Right lobe of liver (tissue), 4 donors: ENCODE measurements around the gene KDM8.

ENCODE experiments used
- CTCF ChIP-seq, 4 donors: fragments of 200-600 bp in 3 of 4; fragments of 450-650 bp in 1 of 4; IDR thresholded peaks; one replicate each; pipeline versions ENCODE4 v1.5.1 to v1.8.0; 2016 to 2022; ENCODE audit warnings: antibody characterized with exemption in 4 of 4, mild to moderate bottlenecking in 2 of 4
- POLR2A ChIP-seq: fragments of 450-650 bp; IDR thresholded peaks from one replicate; pipeline ENCODE4 v1.6.1; 2017; ENCODE audit warnings: antibody characterized with exemption, mild to moderate bottlenecking
- donor health status: DM: no; HTN: no; CAD: no.
- donor health status: DM: no; HTN: no; CAD: no.
- donor health status: DM: no; HTN: yes; CAD: no.

GRCh38 chr16:27214084-27214961, 11.0 kb downstream of the KDM8 start:
- TF ChIP-seq CTCF (IDR thresholded peaks at IDR 0.05) (no peak), POLR2A (peak; percentile 93)
